ENCODE results near the gene SCFD2.
"Not testable (repeated sequence)": the region's sequence is repeated elsewhere in the genome, so short reads cannot be mapped to it uniquely, and the experiment has no call there.

Gene SCFD2

GRCh38 chr4:53354012-53354722 lies 11.7 kb downstream of the SCFD2 start:
- TF ChIP-seq CTCF (IDR thresholded peaks at IDR 0.05; ENCODE audit: insufficient read depth, low read length, poor library complexity, severe bottlenecking), result no peak
- no peaks in the 10 kb centered on the region for H3K27me3 ChIP-seq (replicated peaks; ENCODE audit: control insufficient read depth, insufficient read depth, low read length)
- H3K36me3 ChIP-seq (ENCODE audit: control insufficient read depth, insufficient read depth, low read length), result no peaks in the 10 kb centered on the region; the same call in none of the 2 replicates
- H3K4me3 ChIP-seq (replicated peaks; ENCODE audit: low read depth, low read length), result no peak overlapping the region
- no peak for DNase-seq (ENCODE audit: extremely low read depth, insufficient read length)

- no peaks in the 10 kb centered on the region for H3K27me3 ChIP-seq (replicated peaks; ENCODE audit: control insufficient read depth, insufficient read depth, low read length)
- peaks cover 3% of the 10 kb centered on the region for H3K36me3 ChIP-seq (ENCODE audit: control insufficient read depth, insufficient read depth, low read length)
- no peak for TF ChIP-seq CTCF (IDR thresholded peaks at IDR 0.05; ENCODE audit: insufficient read depth, low read length, poor library complexity, severe bottlenecking)
- no peak for DNase-seq (ENCODE audit: extremely low read depth, insufficient read length)
- no peak overlapping the region for H3K4me3 ChIP-seq (replicated peaks; ENCODE audit: low read depth, low read length)
Measured at GRCh38 chr4:53349091-53349491, 16.8 kb downstream of the SCFD2 start.

GRCh38 chr4:53348046-53348445 lies 17.8 kb downstream of the SCFD2 start:
- DNase-seq (ENCODE audit: extremely low read depth, insufficient read length), result no peak
- Histone ChIP-seq H3K4me3 (replicated peaks; ENCODE audit: low read depth, low read length) (no peak overlapping the region), H3K36me3 (ENCODE audit: control insufficient read depth, insufficient read depth, low read length) (peaks cover 3% of the 10 kb centered on the region; the same call in 1 of the 2 replicates), H3K27me3 (replicated peaks; ENCODE audit: control insufficient read depth, insufficient read depth, low read length) (no peaks in the 10 kb centered on the region)
- no peak for TF ChIP-seq CTCF (IDR thresholded peaks at IDR 0.05; ENCODE audit: insufficient read depth, low read length, poor library complexity, severe bottlenecking)

GRCh38 chr4:53346920-53347852 lies 18.7 kb downstream of the SCFD2 start:
- Histone ChIP-seq H3K36me3 (ENCODE audit: control insufficient read depth, insufficient read depth, low read length) (peaks cover 3% of the 10 kb centered on the region; the same call in 1 of the 2 replicates), H3K4me3 (replicated peaks; ENCODE audit: low read depth, low read length) (no peak overlapping the region), H3K27me3 (replicated peaks; ENCODE audit: control insufficient read depth, insufficient read depth, low read length) (no peaks in the 10 kb centered on the region)
- no peak for TF ChIP-seq CTCF (IDR thresholded peaks at IDR 0.05; ENCODE audit: insufficient read depth, low read length, poor library complexity, severe bottlenecking)
- DNase-seq (ENCODE audit: extremely low read depth, insufficient read length), result no peak

GRCh38 chr4:53346392-53346791 lies 19.5 kb downstream of the SCFD2 start:
- not testable (repeated sequence) for H3K27me3 ChIP-seq (replicated peaks; ENCODE audit: control insufficient read depth, insufficient read depth, low read length); H3K4me3 ChIP-seq (replicated peaks; ENCODE audit: low read depth, low read length); DNase-seq (ENCODE audit: extremely low read depth, insufficient read length); H3K36me3 ChIP-seq (ENCODE audit: control insufficient read depth, insufficient read depth, low read length)

- H3K36me3 ChIP-seq (ENCODE audit: control insufficient read depth, insufficient read depth, low read length); H3K4me3 ChIP-seq (replicated peaks; ENCODE audit: low read depth, low read length); DNase-seq (ENCODE audit: extremely low read depth, insufficient read length); H3K27me3 ChIP-seq (replicated peaks; ENCODE audit: control insufficient read depth, insufficient read depth, low read length): not testable (repeated sequence)
Measured at GRCh38 chr4:53340145-53340544, 25.7 kb downstream of the SCFD2 start.

- H3K36me3 ChIP-seq (ENCODE audit: control insufficient read depth, insufficient read depth, low read length); H3K27me3 ChIP-seq (replicated peaks; ENCODE audit: control insufficient read depth, insufficient read depth, low read length); DNase-seq (ENCODE audit: extremely low read depth, insufficient read length); H3K4me3 ChIP-seq (replicated peaks; ENCODE audit: low read depth, low read length): not testable (repeated sequence)
Measured at GRCh38 chr4:53334916-53335315, 30.9 kb downstream of the SCFD2 start.
